GM21390 (cell line): ENCODE measurements around the gene PDE2A.

Experiments
- ATAC-seq: cut with Tn5 transposase; IDR thresholded peaks from one replicate; pipeline ENCODE4 v1.9.1; 2021; ENCODE audit not compliant: unreplicated experiment

The PDE2A gene

GRCh38 chr11:72591785-72592502 is 82.3 kb downstream of the PDE2A start:
- ATAC-seq: no peak

GRCh38 chr11:72591023-72591422 is 83.2 kb downstream of the PDE2A start:
- ATAC-seq: no peak

- no peak for ATAC-seq
Observed at GRCh38 chr11:72589802-72590761, 84.1 kb downstream of the PDE2A start.

- no peak for ATAC-seq
Observed at GRCh38 chr11:72588421-72589410, 85.5 kb downstream of the PDE2A start.

GRCh38 chr11:72587696-72588095 is 86.5 kb downstream of the PDE2A start:
- no peak for ATAC-seq

- ATAC-seq: no peak
Observed at GRCh38 chr11:72586321-72587090, 87.7 kb downstream of the PDE2A start.

- ATAC-seq: no peak
Observed at GRCh38 chr11:72585762-72586311, 88.4 kb downstream of the PDE2A start.

GRCh38 chr11:72584939-72585597 is 89.2 kb downstream of the PDE2A start:
- no peak for ATAC-seq

GRCh38 chr11:72584293-72584938 is 89.8 kb downstream of the PDE2A start:
- no peak for ATAC-seq

- ATAC-seq: no peak
Observed at GRCh38 chr11:72583616-72584292, 90.5 kb downstream of the PDE2A start.

- no peak for ATAC-seq
Observed at GRCh38 chr11:72583177-72583553, 91.1 kb downstream of the PDE2A start.

- ATAC-seq: no peak
Observed at GRCh38 chr11:72582206-72583176, 91.7 kb downstream of the PDE2A start.

GRCh38 chr11:72581067-72581466 is 93.2 kb downstream of the PDE2A start:
- ATAC-seq: no peak

GRCh38 chr11:72580642-72580950 is 93.6 kb downstream of the PDE2A start:
- ATAC-seq: no peak

- no peak for ATAC-seq
Observed at GRCh38 chr11:72579816-72580641, 94.2 kb downstream of the PDE2A start.
